GM18505 (cell line): ENCODE measurements around the gene NINJ1.

ENCODE experiments used
- ATAC-seq: cut with Tn5 transposase; IDR thresholded peaks from one replicate; pipeline ENCODE4 v1.9.1; 2021; ENCODE audit not compliant: unreplicated experiment
- POLR2A ChIP-seq: IDR thresholded peaks from 4 replicates; pipeline ENCODE4 v1.6.1; 2011; ENCODE audit warnings: borderline replicate concordance; ENCODE audit not compliant: insufficient read depth, insufficient read length; ENCODE audit errors: extremely low read depth

Gene NINJ1

DNA sequence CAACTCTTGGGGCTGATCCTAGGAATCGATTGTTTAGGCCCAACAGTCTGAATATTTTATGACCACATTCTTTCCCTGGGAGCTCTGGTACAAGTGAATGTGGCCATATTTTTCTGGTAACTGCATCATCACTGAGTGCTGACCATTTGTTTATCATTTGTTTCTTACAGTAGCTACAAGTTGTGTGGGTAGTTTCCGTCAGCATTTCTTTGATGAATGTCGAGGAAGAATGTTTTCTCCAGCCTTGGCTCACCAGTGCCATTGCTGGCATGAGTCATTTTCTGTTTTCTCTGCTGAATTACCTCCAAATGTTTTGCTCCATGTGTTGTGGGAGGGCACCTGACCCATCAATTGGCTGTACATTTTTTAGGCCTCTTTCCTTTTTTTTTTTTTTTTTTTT is 52.1 kb downstream of the NINJ1 start:
- no peak for TF ChIP-seq POLR2A
- no peak for ATAC-seq

DNA sequence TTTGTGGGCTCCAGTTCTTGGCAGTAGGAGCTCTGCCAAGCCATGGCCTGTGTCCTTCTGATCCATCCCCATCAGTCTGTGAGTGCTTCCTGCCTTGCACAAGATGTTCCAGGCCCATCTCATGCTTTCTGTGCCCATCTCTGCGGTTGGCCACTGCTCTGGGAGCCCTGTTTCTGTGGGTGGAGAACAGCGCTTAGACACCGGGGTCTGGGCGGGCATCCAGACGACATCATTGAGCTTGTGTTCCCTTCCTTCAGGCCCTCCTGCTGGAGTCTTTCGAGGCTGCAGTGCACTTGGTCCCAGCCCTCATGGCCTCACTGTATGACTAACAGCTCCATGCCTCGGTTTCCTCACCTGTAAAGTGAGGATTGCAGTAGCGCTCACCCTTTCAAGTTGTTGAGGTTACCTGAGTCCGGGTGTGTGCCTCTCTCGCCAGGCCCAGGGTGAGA is 52.9 kb downstream of the NINJ1 start:
- no peak for ATAC-seq
- TF ChIP-seq POLR2A: no peak

DNA sequence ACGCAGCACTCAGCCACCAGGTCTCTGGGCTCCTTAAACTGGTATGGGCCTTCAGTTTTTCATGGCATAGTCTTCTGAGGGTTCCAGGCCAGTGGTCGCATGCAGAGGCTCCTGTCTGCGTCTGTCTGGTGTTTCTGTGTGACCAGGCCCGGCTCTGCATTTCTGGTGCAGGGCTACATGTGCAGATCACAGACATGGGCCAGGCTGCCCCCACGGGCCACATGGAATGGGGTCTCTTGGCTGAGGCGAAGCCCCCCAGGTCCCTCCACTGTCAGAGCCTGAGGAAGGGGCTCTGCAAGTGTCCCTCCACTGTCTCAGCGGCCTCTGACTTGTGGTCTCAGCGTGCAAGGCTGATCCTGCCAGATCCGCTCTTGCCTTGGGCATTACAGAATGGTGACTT is 53.6 kb downstream of the NINJ1 start:
- no peak for ATAC-seq
- no peak for TF ChIP-seq POLR2A

DNA sequence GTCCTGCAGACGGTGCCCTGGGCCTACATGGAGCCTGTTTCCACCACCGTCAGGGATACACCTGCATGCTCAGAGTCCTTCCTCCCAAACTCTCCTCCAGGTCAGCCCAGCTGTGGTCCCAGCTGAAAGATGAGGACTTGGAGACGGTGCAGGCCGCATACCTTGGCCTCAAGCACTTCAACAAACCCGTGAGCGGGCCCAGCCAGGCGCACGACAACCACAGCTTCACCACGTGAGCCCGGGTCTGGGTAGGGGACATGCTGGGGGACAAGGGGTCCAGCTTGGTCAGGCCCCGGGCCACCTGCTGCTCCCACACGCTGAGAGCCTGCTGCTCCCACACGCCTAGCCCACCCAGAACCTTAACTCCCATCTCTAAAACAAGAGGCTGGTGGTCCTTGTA is 54.7 kb downstream of the NINJ1 start:
- ATAC-seq: no peak
- no peak for TF ChIP-seq POLR2A

DNA sequence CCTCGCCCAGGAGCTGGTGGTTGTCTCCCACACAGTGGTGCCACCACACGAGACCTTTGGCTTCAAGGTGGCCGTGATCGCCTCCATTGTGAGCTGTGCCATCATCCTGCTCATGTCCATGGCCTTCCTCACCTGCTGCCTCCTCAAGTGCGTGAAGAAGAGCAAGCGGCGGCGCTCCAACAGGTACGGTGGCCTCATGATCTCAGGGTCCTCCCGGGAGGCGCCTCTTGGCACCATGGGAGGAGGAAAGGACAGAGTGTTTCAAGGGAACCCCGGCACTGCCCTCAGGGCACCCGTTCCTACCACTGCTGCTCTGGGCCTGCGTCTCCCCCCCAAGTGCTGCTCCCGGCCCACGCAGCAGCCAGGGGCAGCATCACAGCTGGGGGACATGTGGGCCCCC is 56.2 kb downstream of the NINJ1 start:
- no peak for ATAC-seq
- TF ChIP-seq POLR2A: no peak

DNA sequence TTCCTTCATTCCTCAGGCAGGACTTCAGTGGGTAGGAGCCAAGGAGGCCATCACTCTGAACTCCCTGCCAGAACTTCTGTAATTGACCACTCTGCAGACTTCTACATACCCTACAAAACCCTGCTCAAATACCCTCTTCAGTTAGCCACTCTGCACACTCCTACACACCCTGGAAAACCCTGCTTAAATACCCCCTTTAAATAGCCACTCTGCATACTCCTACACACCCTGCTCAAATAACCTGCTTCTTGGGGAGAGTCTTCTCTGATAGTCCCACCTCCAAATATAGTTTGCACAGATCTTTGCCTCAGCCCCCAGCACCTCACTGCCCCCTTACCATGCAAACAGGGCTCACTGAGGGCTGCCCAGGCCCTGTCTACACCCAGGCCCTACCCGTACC is 56.7 kb downstream of the NINJ1 start:
- TF ChIP-seq POLR2A: no peak
- no peak for ATAC-seq

DNA sequence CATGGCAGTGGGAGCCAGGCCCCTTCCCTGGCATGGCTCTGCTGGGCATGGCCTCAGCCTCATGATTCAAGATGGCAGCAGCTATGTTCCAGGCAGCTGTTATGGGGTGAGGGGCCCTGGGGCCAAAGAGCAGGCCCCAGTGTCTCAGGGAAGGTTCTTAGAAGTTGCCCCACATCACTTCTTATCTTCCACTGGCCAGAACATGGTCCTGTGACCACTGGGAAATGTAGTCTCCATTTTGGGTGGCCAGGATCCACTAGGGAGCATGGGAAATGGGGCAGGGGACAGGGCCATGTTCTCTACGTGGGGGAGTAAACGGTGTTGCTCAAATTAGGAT is 57.3 kb downstream of the NINJ1 start:
- no peak for TF ChIP-seq POLR2A
- no peak for ATAC-seq

DNA sequence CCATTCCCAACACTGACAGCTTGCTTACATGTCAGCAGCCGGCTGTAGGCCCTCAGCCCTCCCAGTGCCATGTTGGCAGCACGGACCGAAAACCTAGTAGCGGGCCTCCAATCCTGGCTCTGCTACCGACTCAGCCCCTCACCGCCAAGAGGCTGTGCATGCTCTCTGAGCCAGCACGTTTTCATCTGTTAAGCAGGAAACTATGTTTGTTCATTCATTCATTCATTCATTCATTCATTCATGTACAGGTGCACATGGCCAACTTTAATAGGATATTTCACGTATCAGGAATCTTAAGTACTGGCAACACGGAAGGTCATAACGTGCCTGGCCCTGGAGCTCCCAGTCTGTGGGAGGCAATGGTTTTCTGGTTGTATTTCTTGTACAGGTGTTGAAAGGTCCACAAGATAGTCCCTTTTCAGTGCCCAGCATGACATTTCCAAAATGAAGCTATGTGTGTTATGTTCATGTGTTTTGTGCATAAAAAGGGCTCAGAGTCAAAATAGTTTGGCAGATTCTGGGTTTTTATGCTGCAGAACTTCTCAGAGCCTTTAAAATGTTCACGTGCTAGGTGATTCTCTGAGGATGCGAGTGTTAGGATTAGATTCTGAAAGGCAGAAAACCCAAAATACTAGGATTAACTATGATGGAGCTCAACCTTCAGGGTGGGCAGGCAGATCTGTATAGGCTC is 57.8 kb downstream of the NINJ1 start:
- no peak for ATAC-seq
- no peak for TF ChIP-seq POLR2A

DNA sequence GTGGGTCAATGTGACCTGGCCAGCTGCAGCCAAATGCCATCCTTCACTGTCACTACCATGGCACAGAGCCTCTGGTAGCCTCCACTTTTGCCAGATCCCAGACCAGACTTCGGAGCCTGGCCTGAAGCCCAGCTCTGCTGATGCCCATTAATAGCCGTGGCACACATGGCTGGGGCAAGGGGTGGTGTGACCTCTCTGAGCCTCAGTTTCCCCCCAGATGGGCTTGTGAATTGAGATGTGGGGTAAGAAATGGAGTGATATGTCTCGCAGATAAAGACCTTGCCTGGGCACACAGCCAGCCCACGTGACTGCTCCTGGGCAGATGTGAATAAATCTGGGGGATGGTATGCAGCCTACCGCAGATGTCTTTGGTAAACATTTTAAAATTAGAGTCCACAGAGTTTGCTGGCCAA is 61.7 kb downstream of the NINJ1 start:
- TF ChIP-seq POLR2A: no peak
- no peak for ATAC-seq
